ENCODE data around the gene SLC6A8. TPM values are rescaled to one million over a fixed set of nuclear protein-coding genes. Genes with fewer than 3 reads are reported as not detected.
A peak's percentile ranks its signal among the peaks of the same experiment; 100 is the strongest.

Gene SLC6A8
- total and polyA plus RNA-seq, 2 of the 4 experiments (the other 2 are of a cell fraction), result 7.2 to 25.5 TPM

DNA sequence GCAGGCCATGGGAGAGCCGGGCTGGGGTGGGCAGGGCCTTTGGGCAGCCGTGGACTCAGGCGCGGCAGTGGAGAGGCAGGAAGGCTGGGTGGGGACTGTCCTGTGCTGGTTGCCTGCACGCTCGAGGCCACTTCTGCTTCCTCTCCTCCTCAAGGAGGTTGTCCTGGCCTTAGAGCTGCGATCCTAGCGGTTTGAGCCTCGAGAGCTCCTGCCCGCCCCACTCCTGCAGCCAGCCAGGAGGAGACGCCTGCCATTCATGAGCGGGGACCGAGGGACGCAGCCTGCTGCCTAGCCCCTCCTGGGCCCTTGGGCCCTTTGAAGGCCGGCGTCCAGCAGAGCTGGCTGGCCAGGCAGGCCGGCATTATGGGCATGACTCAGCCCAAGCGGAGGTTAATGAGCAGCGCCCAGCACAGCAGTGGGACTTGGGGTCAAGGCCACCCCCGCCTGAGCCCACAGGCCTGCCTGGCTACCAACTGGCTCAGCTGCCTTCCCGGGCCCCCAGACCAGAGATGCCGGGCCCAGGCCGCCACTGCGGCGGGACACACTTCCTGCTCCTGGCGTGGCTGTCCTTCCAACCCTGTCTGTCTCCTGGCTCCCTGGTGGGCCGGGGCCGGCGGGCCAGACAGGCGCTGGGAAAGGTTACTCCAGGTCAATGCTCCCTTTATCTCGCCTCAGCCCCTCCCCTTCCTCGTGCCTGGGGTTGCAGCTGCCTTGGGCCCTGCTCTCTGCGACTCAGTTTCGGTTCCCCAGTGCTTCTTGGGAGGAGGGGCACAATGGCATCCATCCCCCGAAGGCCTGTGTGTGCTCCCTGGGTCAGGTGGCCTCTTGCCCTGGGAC, 38.8 kb downstream of the SLC6A8 start:
- BruUV-seq (replicated peaks), result no TSS peak
- ChIA-PET POLR2A (ENCODE audit: unreplicated experiment) (no interaction called here), CTCF (no interaction called here)
- DNase-seq (peak; percentile 52), ATAC-seq (ENCODE audit: low read depth) (peak; percentile 22)
- in situ Hi-C loops (cut with MboI; ENCODE audit: low sequenced_read_pairs) (no loop called here), dilution Hi-C loops (cut with HindIII; ENCODE audit: low sequenced_read_pairs, unreplicated experiment) (no loop called here), intact Hi-C loops (cut with micrococcal nuclease) (no loop called here)
- H3K27me3 ChIP-seq (ENCODE audit: control insufficient read depth, insufficient read depth, low read length), result no peaks in the 10 kb centered on the region
- peak overlapping the region; percentile 54; the same call in 1 of the 2 replicates for H3K14ac ChIP-seq (replicated peaks; ENCODE audit: low read depth, low read length)
- peak overlapping the region; percentile 65; the same call in 1 of the 2 replicates for H3K23ac ChIP-seq (ENCODE audit: low read depth, low read length)
- H3K36me3 ChIP-seq (ENCODE audit: control insufficient read depth, insufficient read depth, low read length), result peaks cover 2% of the 10 kb centered on the region; the same call in 1 of the 2 replicates
- no peak overlapping the region; the same call in 2 of the 3 replicates for H2BK15ac ChIP-seq (ENCODE audit: low read depth, low read length)
- peak overlapping the region; percentile 71 for H3K4me2 ChIP-seq (ENCODE audit: low read depth, low read length)
- peak overlapping the region; percentile 75 for H2BK120ac ChIP-seq (ENCODE audit: low read depth, low read length)
- H3K9ac ChIP-seq (ENCODE audit: low read depth, low read length), result peak overlapping the region; percentile 54
- peak overlapping the region; percentile 83 to 85; a peak in 3 of 4 replicates for H4K8ac ChIP-seq (ENCODE audit: low read depth in 2 of 2, low read length in 2 of 2)
- TF ChIP-seq MAZ (IDR thresholded peaks at IDR 0.05; ENCODE audit: borderline replicate concordance, low read depth, low read length), result peak; percentile 30; the same call in 1 of the 2 replicates
- no peak for TF ChIP-seq RCOR1 (IDR thresholded peaks at IDR 0.05; ENCODE audit: insufficient replicate concordance, low read length)
- H3K56ac ChIP-seq (ENCODE audit: extremely low read depth, insufficient read depth, low read length), result peak overlapping the region; percentile 10; the same call in 1 of the 2 replicates
- peak overlapping the region; percentile 46; the same call in 1 of the 2 replicates for H3K18ac ChIP-seq (ENCODE audit: low read depth, low read length)
- peaks cover 17% of the 10 kb centered on the region for H3K4me1 ChIP-seq (ENCODE audit: control insufficient read depth, insufficient read depth, low read length)
- peak overlapping the region; percentile 83 for H4K5ac ChIP-seq (ENCODE audit: low read depth, low read length)
- H2BK20ac ChIP-seq (ENCODE audit: low read depth, low read length), result no peak overlapping the region
- H2AK5ac ChIP-seq (ENCODE audit: low read depth, low read length), result peak overlapping the region; percentile 51; the same call in 1 of the 2 replicates
- WGBS, 2 experiments (ENCODE audit: extremely low coverage in 2 of 2, insufficient read length in 1 of 2), result 37% methylated on average over 19 of the region's 35 CpGs; no CpG with 5 or more reads in 1 of the 2 experiments
- H4K20me1 ChIP-seq (ENCODE audit: insufficient read depth, low read length), result peaks cover 14% of the 10 kb centered on the region
- H3K9me1 ChIP-seq (ENCODE audit: insufficient read depth, low read length), result 0 out of 2 replicates have a peak, but pooled peaks cover 5% of the 10 kb centered on the region
- no peaks in the 10 kb centered on the region; the same call in 1 of the 2 replicates for H3K9me3 ChIP-seq (ENCODE audit: control insufficient read depth, insufficient read depth, low read length)
- peak overlapping the region; percentile 14 for H3K4me3 ChIP-seq (ENCODE audit: insufficient read depth, low read depth, low read length)
- H3K4ac ChIP-seq (ENCODE audit: low read depth, low read length), result peak overlapping the region; percentile 49
- H2AK9ac ChIP-seq (replicated peaks; ENCODE audit: low read depth, low read length, poor library complexity), result peak overlapping the region; percentile 85
- peak overlapping the region; percentile 71 for H2AFZ ChIP-seq (replicated peaks; ENCODE audit: low read length, poor library complexity)
- peak overlapping the region; percentile 71 for H3K27ac ChIP-seq (ENCODE audit: insufficient read depth, low read length)
- H2BK5ac ChIP-seq (ENCODE audit: low read depth, low read length, poor library complexity, severe bottlenecking), result peak overlapping the region; percentile 85
- peak overlapping the region; percentile 84 for H4K91ac ChIP-seq (ENCODE audit: insufficient read depth, low read depth, low read length)
- peaks cover 0 to 27% of the 10 kb centered on the region in 2 experiments; a peak in 2 of 4 replicates for H3K79me1 ChIP-seq (ENCODE audit: low read depth in 1 of 2, low read length in 2 of 2)
